NCI-H345 treated with DMSO at 0.1 percent for 48 hours (cell line): ENCODE measurements around the gene OR6F1.
"Not testable (repeated sequence)": the region's sequence is repeated elsewhere in the genome, so short reads cannot be mapped to it uniquely, and the experiment has no call there.

Experiments used
- DNase-seq: peaks from one replicate; lab custom pipeline; 2025; ENCODE audit not compliant: unreplicated experiment; lab: John Stamatoyannopoulos, UW

Gene OR6F1

DNA sequence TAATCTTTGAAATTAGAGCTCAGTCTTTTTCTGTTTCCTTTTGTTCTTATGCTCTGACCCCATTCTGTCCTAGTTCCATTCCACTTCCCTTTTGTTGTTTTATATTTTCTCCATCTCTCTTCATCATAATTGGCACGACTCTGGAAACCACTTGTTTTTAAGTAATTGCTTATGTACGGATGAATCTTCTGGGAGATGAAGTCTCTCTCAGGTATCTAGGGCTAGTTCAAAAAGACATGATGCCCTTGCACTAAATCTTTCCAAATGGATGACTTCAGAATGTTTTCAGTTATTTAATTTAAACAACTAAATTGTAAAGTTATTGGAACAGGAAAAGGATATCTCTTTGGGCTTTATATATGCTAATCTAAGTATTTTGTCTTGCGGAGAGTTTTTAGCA lies at the start of gene OR6F1:
Gene OR6F1 (minus strand): TSS at position 101 of the 400 bp plus-strand sequence. CDS start 3,891 bp downstream, outside the sequence.
- DNase-seq: no peak

GRCh38 chr1:247760456-247760855 lies 44.0 kb upstream of the OR6F1 start, which contains the start of gene OR1C1:
Gene OR1C1, minus strand, starts transcription at chr1:247760556. Its CDS starts 2,150 bp downstream, at chr1:247758406.
- no peak for DNase-seq

DNA sequence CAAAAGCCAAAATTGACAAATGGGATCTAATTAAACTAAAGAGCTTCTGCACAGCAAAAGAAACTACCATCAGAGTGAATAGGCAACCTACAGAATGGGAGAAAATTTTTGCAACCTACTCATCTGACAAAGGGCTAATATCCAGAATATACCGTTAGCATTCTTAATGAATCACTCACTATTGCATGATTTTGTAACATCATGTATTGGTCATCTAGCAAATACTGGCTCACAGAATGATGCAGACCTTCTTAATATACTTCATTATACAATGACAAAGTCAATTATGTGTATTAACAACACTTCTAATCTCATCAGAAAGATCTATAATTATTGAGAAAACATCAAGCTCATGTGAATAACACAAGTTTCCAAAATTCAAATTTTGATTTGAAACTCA lies 37.9 kb upstream of the OR6F1 start:
- not testable (repeated sequence) for DNase-seq

DNA sequence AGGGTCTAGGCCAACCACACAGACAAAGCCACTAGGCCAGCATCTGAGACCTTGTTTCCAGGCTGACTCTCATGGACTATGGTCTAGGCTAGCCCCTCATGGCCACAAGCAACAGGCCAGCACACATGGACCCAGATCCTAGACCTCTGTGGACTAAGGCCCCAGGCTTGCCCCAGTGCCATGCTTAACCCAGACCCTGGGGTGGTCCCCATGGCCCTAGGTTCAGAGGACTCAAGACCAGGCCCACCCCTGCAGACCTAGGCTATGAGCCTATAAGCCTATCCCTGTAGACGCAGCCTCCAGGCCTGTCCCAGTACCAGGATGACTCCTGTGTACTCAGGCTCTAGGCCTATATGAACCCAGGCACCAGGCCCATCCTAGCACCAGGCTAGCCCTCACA lies 33.4 kb upstream of the OR6F1 start:
- no peak for DNase-seq

DNA sequence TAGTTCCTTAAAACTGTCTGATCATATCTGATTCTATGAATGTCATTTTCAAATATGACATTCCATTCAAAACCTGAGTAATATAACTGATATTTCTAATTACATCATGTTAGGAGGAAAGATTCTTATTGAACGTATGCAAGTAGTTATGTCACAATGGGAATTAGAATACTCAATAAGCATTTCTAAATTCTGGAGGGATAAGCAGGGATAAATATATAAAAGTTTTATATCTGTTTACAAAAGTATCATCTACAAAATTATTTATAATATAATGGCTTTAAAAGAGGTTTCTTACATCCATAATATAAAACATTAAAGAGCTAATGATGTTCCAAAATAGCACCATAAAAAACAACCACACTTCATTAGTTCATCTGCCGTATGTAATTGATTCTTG lies 31.6 kb upstream of the OR6F1 start, which contains the start of gene OR14A2:
Gene OR14A2 (minus strand): TSS at position 101 of the 400 bp plus-strand sequence.
- DNase-seq: no peak

DNA sequence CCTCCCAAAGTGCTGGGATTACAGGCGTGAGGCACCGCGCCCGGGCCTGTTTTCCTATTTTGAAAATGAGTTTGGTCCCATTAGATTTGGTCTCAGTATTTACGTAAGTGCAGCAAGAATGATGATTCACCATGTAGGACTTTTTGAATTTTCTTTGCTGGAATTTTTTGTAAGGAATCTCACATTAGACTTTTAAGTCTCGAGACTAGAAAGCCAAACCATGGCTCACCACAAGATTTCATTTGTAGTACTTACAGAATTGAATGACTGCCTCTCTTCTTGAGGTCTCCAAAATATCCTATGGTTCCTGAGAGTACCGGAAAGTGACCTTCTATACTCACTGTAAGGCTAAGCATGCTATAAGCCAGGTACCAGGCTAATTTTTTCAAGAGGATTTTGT lies 31.2 kb upstream of the OR6F1 start:
- no peak for DNase-seq

GRCh38 chr1:247746391-247746935 lies 30.0 kb upstream of the OR6F1 start:
- DNase-seq: no peak

DNA sequence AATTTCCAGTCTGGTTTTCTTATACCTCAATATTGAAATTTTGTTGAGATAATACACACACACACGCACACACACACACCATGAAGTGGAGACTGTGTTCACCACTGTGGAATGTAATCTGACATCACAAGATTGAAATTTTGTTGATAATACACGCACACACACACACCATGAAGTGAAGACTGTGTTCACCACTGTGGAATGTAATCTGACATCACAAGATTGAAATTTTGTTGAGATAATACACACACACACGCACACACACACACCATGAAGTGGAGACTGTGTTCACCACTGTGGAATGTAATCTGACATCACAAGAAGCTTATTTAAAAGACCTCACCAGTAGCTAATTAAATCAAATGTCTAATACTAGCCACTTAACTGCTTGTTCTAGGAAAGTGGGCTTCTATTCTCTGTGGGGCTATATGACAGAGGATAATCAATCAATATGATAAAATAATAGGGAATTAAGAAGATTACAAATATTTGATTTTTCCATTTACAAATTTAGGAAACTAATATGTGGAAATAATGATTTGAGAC lies 25.8 kb upstream of the OR6F1 start:
- not testable (repeated sequence) for DNase-seq

DNA sequence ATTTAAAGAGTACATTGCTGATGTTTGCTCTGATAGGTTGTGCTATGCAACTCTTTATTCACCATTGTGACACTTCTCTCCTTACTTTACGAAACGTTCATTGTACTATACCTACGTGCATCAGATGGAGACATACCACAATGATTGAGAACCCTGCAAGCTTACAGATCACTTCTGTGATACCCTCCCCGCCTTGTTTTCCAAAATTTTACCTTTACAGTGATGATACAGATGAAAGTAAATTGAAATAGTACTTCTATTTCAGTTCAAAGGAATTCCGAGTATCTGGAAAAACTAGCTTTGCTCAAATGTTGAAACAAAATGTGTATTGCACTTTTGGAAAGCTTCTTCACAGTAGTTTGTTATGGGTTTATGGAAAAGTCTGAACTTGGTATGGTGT lies 25.3 kb upstream of the OR6F1 start:
- DNase-seq: no peak

DNA sequence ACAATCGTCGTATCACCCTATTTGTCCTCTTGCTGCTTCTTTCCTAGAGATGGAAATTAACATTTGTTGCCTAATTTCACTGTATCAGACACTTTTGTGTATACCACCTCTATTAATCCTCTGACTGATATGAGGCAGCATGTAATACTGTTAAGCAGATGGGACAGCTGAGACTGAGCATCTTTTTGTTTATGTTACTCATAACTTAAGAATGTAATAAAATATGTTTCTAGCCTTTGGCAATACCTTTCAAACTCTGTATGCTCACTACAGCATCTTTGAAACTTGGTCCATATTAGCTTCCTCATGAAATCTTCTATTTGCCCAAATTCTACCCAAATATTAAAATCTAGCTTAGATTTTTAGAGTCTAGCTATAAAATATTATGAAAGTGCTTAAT lies 24.3 kb upstream of the OR6F1 start:
- DNase-seq: no peak

DNA sequence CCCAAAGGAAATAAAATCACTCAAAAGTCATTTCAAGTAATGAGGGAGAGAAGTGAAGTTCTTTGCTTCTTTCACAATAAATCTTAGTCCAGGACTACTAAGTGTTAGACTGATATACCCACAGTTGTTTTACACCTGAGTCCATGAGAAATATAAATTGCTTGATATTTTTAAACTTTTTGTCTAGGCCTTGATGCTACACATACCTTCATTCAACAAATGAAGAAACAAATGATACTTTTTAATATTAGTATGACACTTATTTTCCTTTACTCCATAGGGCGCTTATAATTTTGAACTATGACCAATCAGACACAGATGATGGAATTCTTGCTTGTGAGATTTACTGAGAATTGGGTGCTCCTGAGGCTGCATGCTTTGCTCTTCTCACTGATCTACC lies 21.9 kb upstream of the OR6F1 start, which contains the start of gene OR14K1:
Gene OR14K1 (plus strand): TSS at position 301 of the 400 bp plus-strand sequence. CDS start 0 bp downstream, at position 301.
- DNase-seq: no peak

- no peak for DNase-seq
Measured at GRCh38 chr1:247721222-247721621, 4.8 kb upstream of the OR6F1 start.

DNA sequence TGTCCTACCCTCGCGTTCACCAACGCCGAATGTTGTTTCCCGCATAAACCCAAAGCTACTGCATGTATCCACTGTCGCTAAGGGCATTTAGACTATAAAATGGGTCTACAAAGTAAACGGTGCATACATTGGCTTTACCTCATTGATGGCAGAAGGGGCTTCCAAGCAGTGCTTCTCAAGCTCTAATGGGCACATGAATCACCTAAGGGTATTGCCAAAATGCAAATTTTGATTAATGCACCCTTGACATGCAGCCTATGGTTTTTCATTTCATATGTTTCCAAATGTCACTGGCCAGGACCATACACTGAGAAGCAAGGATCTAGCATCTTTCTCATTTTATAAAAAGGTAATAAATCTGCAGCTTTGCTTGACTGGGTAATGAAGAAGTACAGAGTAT lies 2.7 kb downstream of the OR6F1 start:
- DNase-seq: no peak

GRCh38 chr1:247710681-247711080 lies 5.8 kb downstream of the OR6F1 start:
- not testable (repeated sequence) for DNase-seq

GRCh38 chr1:247701338-247701737 lies 15.1 kb downstream of the OR6F1 start:
- no peak for DNase-seq

DNA sequence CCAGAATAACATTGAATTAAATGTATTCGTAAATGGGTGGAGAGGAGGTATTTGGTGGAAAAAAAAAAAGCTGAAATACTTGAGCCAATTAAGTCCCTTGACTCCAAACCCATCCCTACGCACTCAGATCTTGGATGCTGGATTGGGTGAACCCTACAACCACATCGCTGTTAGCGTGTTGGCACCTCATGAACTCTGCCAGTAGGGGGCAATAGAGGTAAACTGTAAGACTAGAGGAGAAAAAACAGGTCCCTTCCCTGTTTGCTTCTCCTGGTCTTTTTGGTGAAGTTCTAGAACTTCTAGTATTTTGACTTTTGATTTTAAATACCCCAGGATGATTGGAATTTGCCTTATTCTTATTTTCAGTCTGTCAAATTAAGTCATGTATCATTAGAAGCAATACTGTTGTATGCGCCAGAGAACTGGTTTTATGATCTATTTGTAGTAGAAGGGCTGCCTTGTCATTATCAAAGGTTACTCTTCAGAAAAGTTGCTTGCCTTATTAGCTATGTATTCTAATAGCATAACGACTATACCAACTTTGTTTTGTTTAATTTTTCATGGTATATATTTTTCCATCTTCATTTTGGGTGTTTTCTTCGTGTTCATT lies 35.1 kb downstream of the OR6F1 start:
- DNase-seq: no peak

GRCh38 chr1:247680171-247680570 lies 36.3 kb downstream of the OR6F1 start:
- no peak for DNase-seq

DNA sequence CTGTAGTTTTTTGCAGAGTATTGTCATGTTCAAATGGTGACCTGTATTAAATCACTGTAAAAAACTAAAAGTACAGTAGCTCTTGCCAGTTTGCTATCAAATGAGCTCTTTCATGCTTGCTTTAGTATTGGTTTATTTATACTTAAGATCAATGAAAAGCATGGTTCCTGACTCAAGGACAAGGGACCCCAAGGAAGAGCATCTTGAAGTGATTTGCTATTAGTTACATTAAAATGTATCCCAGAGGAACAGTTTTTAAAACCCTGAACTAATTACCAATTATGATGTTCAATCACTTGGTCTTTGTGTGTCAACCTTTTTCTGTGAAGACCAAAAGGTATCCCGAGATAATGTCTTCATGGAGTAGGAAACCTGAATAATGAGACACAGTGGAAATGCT lies 36.8 kb downstream of the OR6F1 start, which contains the start of gene OR13G1:
Gene OR13G1 (minus strand): TSS at position 101 of the 400 bp plus-strand sequence. CDS start 6,698 bp downstream, outside the sequence.
- no peak for DNase-seq

DNA sequence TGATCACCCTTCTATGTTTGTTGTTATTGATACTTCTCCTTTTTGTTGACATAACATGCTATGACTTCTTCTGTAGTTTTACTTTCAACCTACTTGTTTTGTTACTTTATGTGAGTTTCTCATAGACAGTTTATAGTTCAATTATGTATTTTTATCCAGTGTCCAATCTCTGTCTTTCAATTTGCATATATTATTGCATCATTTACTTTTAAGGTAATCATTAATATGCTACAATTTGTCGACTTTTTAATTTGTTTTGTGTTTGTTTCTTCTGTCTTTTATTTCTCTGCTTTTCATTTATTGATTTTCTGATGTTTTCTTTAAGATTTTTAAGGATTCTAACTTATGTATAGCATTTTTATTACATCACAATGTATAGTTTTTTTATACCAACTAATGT lies 47.2 kb downstream of the OR6F1 start:
- no peak for DNase-seq
